Endothelial cell of umbilical vein (primary cell): ENCODE data around the gene DHRS1. TPM values are rescaled to one million over a fixed set of nuclear protein-coding genes. Genes with fewer than 3 reads are reported as not detected.

Source experiments
- BruUV-seq: library from RNA; stranded (reverse); fragments of 400-500 nt; replicated peaks from 2 replicates; lab custom pipeline; 2021; lab: Mats Ljungman, UMichigan
- CTCF ChIA-PET: fragments of 300-600, 350-600 bp; sonication (Branson Sonifier 250); formaldehyde crosslinking; loops from one replicate; lab custom pipeline; 2021; ENCODE audit warnings: antibody characterized with exemption, inconsistent platforms; lab: Charles Lee
- POLR2A ChIA-PET: fragments of 300-600, 350-600 bp; sonication (Branson Sonifier 250); formaldehyde crosslinking; loops from one replicate; lab custom pipeline; 2021; ENCODE audit warnings: antibody characterized with exemption, inconsistent platforms; lab: Charles Lee
- DNase-seq: peaks from one replicate; pipeline ENCODE4 v3.0.0-alpha.2; 2011; ENCODE audit warnings: low read depth, low spot score
- FAIRE-seq: peaks from 2 replicates; lab custom pipeline; 2011; peaks lifted over from hg19 to GRCh38; lab: Jason Lieb, UNC
- H2AFZ ChIP-seq: 2 replicates; pipeline ENCODE4 v1.6.0; 2012; ENCODE audit warnings: low read depth, low read length, control low read depth, inconsistent platforms
- H3K27ac ChIP-seq: 2 replicates; pipeline ENCODE4 v1.5.1; 2011; ENCODE audit warnings: low read depth, mild to moderate bottlenecking, control low read depth, low read length, moderate library complexity; ENCODE audit not compliant: insufficient read depth
- H3K27me3 ChIP-seq, 2 experiments: 2 replicates each; pipeline versions ENCODE4 v1.6.0 to v1.6.1; 2011; ENCODE audit warnings: low read length in 2 of 2, mixed read lengths in 1 of 2; ENCODE audit not compliant: control insufficient read depth in 2 of 2, insufficient read depth in 2 of 2
- H3K36me3 ChIP-seq, 2 experiments: 2 replicates in 1 of 2; 3 replicates in 1 of 2; pipeline ENCODE4 v1.5.1; 2011; ENCODE audit warnings: low read length in 2 of 2, mild to moderate bottlenecking in 1 of 2, moderate library complexity in 1 of 2; ENCODE audit not compliant: control insufficient read depth in 2 of 2, insufficient read depth in 2 of 2; ENCODE audit errors: extremely low read depth in 1 of 2
- H3K4me1 ChIP-seq: 3 replicates; pipeline ENCODE4 v1.5.1; 2011; ENCODE audit warnings: mild to moderate bottlenecking, low read length; ENCODE audit not compliant: control insufficient read depth, insufficient read depth; ENCODE audit errors: extremely low read depth
- H3K4me2 ChIP-seq: 2 replicates; pipeline ENCODE4 v1.6.1; 2011; ENCODE audit warnings: low read length, control low read depth, mixed read lengths; ENCODE audit not compliant: insufficient read depth
- H3K4me3 ChIP-seq, 3 experiments: fragments of 200-600 bp in 1 of 3; sonication (generic), shearing (Covaris generic) in 1 of 3; replicated peaks in 1 of 3; 2 replicates each; pipeline ENCODE4 v1.5.1; 2011 to 2016; ENCODE audit warnings: control low read depth in 3 of 3, low read length in 3 of 3, mild to moderate bottlenecking in 2 of 3, inconsistent platforms in 1 of 3, low read depth in 1 of 3, moderate library complexity in 1 of 3; ENCODE audit not compliant: insufficient read depth in 1 of 3
- H3K79me2 ChIP-seq: 2 replicates; pipeline ENCODE4 v1.6.0; 2012; ENCODE audit warnings: low read length, inconsistent platforms; ENCODE audit not compliant: control insufficient read depth, insufficient read depth
- H3K9ac ChIP-seq: replicated peaks from 2 replicates; pipeline ENCODE3; 2011; ENCODE audit warnings: low read length, control low read depth; ENCODE audit not compliant: insufficient read depth; ENCODE audit errors: extremely low read depth
- H3K9me1 ChIP-seq: replicated peaks from 3 replicates; pipeline ENCODE4 v1.6.0; 2011; ENCODE audit warnings: mild to moderate bottlenecking, low read length; ENCODE audit not compliant: control insufficient read depth, insufficient read depth; ENCODE audit errors: extremely low read depth
- H3K9me3 ChIP-seq: replicated peaks from 2 replicates; pipeline ENCODE4 v1.5.1; 2012; ENCODE audit warnings: low read length, inconsistent platforms; ENCODE audit not compliant: control insufficient read depth, insufficient read depth
- H4K20me1 ChIP-seq: replicated peaks from 2 replicates; pipeline ENCODE3; 2011; ENCODE audit warnings: mild to moderate bottlenecking, low read length; ENCODE audit not compliant: control insufficient read depth, insufficient read depth; ENCODE audit errors: extremely low read depth
- CTCF ChIP-seq, 2 donors: IDR thresholded peaks; 1 replicate in 1 of 2; 2 replicates in 1 of 2; pipeline ENCODE4 v1.5.1; 2011; ENCODE audit warnings: low read length in 2 of 2, mild to moderate bottlenecking in 2 of 2, moderate library complexity in 2 of 2, control low read depth in 1 of 2, inconsistent platforms in 1 of 2, low read depth in 1 of 2; ENCODE audit not compliant: insufficient read depth in 1 of 2; ENCODE audit errors: extremely low read depth in 1 of 2
- EZH2 ChIP-seq: IDR thresholded peaks from 2 replicates; pipeline ENCODE4 v1.6.1; 2012; ENCODE audit warnings: borderline replicate concordance, low read depth, mild to moderate bottlenecking, moderate library complexity, low read length, inconsistent platforms; ENCODE audit not compliant: severe bottlenecking
- FOS ChIP-seq: IDR thresholded peaks from 2 replicates; pipeline ENCODE4 v1.6.1; 2011; ENCODE audit warnings: mild to moderate bottlenecking, low read length, moderate library complexity, borderline replicate concordance; ENCODE audit not compliant: insufficient read depth
- GATA2 ChIP-seq: IDR thresholded peaks from 2 replicates; pipeline ENCODE4 v1.7.0; 2011; ENCODE audit warnings: low read depth, mild to moderate bottlenecking, moderate library complexity, mixed read lengths, low read length; ENCODE audit not compliant: insufficient read length, insufficient read depth
- JUN ChIP-seq: IDR thresholded peaks from 2 replicates; pipeline ENCODE4 v1.6.1; 2011; ENCODE audit warnings: borderline replicate concordance, low read depth; ENCODE audit not compliant: insufficient read length, insufficient read depth
- MAX ChIP-seq: IDR thresholded peaks from 2 replicates; pipeline ENCODE4 v1.6.1; 2011; ENCODE audit not compliant: insufficient read depth, insufficient read length
- MYC ChIP-seq: IDR thresholded peaks from one replicate; pipeline ENCODE4 v1.6.1; 2011; ENCODE audit warnings: mild to moderate bottlenecking, low read depth, low read length
- POLR2A ChIP-seq: IDR thresholded peaks from 2 replicates; pipeline ENCODE4 v1.6.1; 2012; ENCODE audit warnings: low read depth, mild to moderate bottlenecking, control low read depth, low read length
- POLR2AphosphoS5 ChIP-seq: IDR thresholded peaks from 2 replicates; pipeline ENCODE4 v1.6.1; 2012; ENCODE audit warnings: low read depth, mild to moderate bottlenecking, control low read depth, low read length, moderate library complexity; ENCODE audit not compliant: insufficient read depth
- dilution Hi-C: fragments of 300-500 bp; cut with MboI; formaldehyde crosslinking; loops from one replicate; pipeline ENCODE4 v1.15.0; 2019; ENCODE audit warnings: low sequenced_read_pairs; ENCODE audit not compliant: extremely low pct_ligation_motif_present
- intact Hi-C: fragments of 100-400 bp; cut with micrococcal nuclease; formaldehyde crosslinking; loops from one replicate; pipeline ENCODE4 v1.10.0; 2022
- polyA plus RNA-seq, 4 experiments: library from polyadenylated mRNA; depleted of rRNA in 3 of 4; stranded (reverse) in 3 of 4; unstranded in 1 of 4; fragments of >200 nt; gene quantifications; 2 replicates each; pipeline versions ENCODE4 v1.2.1 to v1.2.3, GENCODE V29; 2011 to 2012; ENCODE audit warnings: missing spikeins in 1 of 4
- total RNA-seq: library from RNA; stranded (reverse); gene quantifications from 2 replicates; pipeline ENCODE4 v1.2.3, GENCODE V29; 2021

The DHRS1 gene
- total and polyA plus RNA-seq, 2 donors (not counting 3 experiments of a cell fraction or from before 2014, with no cell fraction given): 18.0 to 69.5 TPM

GRCh38 chr14:24254630-24255392, 44.8 kb downstream of the DHRS1 start:
- Histone ChIP-seq H3K9ac (no peak overlapping the region), H3K27ac (no peak overlapping the region), H3K4me1 (no peaks in the 10 kb centered on the region), H4K20me1 (no peaks in the 10 kb centered on the region), H3K4me2 (no peak overlapping the region), H2AFZ (no peak overlapping the region), H3K27me3 (no peaks in the 10 kb centered on the region), H3K36me3 (peaks cover 0 to 3% of the 10 kb centered on the region in 2 experiments), H3K4me3 (no peak overlapping the region), H3K9me3 (no peaks in the 10 kb centered on the region), H3K79me2 (no peaks in the 10 kb centered on the region), H3K9me1 (no peaks in the 10 kb centered on the region)
- TF ChIP-seq MAX (no peak), EZH2 (no peak), JUN (no peak), POLR2A (no peak), GATA2 (no peak), POLR2AphosphoS5 (no peak), CTCF (IDR thresholded peaks at IDR 0.05; ENCODE audit: extremely low read depth in 1 of 2, insufficient read depth in 1 of 2, low read depth in 1 of 2, low read length in 2 of 2) (no peak), MYC (no peak), FOS (no peak)
- POLR2A ChIA-PET: no interaction called here
- intact Hi-C loops: no loop called here
- BruUV-seq: no TSS peak
- dilution Hi-C loops: no loop called here
- FAIRE-seq (no peak), DNase-seq (no peak)
- CTCF ChIA-PET: interaction anchor here (1.0 kb wide), 1 partner anchor 42 kb away, joined by 4 read pairs; no protein-coding TSS in a partner anchor
